BE2C (cell line): ENCODE results near the gene ITIH4. TPM values are rescaled to one million over a fixed set of nuclear protein-coding genes. Genes with fewer than 3 reads are reported as not detected.

ENCODE experiments used
- DNase-seq: peaks from one replicate; pipeline ENCODE4 v3.0.0-alpha.2; 2020
- H3K27me3 ChIP-seq: fragments of 250-450 bp; sonication (Bioruptor Pico); 2 replicates; pipeline ENCODE4 v1.5.1; 2020; ENCODE audit warnings: mild to moderate bottlenecking
- H3K36me3 ChIP-seq: fragments of 250-450 bp; sonication (Bioruptor Pico); 2 replicates; pipeline ENCODE4 v1.5.1; 2020; ENCODE audit warnings: mild to moderate bottlenecking
- H3K4me1 ChIP-seq: fragments of 250-450 bp; sonication (Bioruptor Pico); 2 replicates; pipeline ENCODE4 v1.5.1; 2020
- H3K4me3 ChIP-seq: 2 replicates; pipeline ENCODE4 v1.5.1; 2011; ENCODE audit warnings: low read depth, low read length
- H3K9me3 ChIP-seq: fragments of 250-450 bp; sonication (Bioruptor Pico); 2 replicates; pipeline ENCODE4 v1.5.1; 2020
- CTCF ChIP-seq: IDR thresholded peaks from 2 replicates; pipeline ENCODE4 v1.5.1; 2012; ENCODE audit warnings: mild to moderate bottlenecking, low read depth, low read length
- polyA plus RNA-seq: library from polyadenylated mRNA; unstranded; fragments of >200 nt; gene quantifications from one replicate; pipeline ENCODE4 v1.2.1, GENCODE V29; 2012; ENCODE audit warnings: low read depth, missing spikeins; ENCODE audit not compliant: insufficient read length, insufficient read depth

Gene ITIH4
- polyA plus RNA-seq: 0.91 TPM

GRCh38 chr3:52830535-52831258 lies at the start of gene ITIH4:
ITIH4 (minus strand) TSS chr3:52830672; CDS start chr3:52830642, 30 bp downstream.
- H3K4me1 ChIP-seq: peaks cover 6% of the 10 kb centered on the region
- no peaks in the 10 kb centered on the region for H3K27me3 ChIP-seq
- no peak for DNase-seq
- no peak for TF ChIP-seq CTCF
- no peaks in the 10 kb centered on the region for H3K36me3 ChIP-seq
- no peaks in the 10 kb centered on the region for H3K9me3 ChIP-seq
- no peak within 1 kb of the TSS for H3K4me3 ChIP-seq

GRCh38 chr3:52880047-52880446 lies 49.6 kb upstream of the ITIH4 start:
- H3K36me3 ChIP-seq: no peaks in the 10 kb centered on the region
- H3K4me1 ChIP-seq: no peaks in the 10 kb centered on the region
- DNase-seq: no peak
- H3K27me3 ChIP-seq: no peaks in the 10 kb centered on the region
- H3K9me3 ChIP-seq: no peaks in the 10 kb centered on the region
- no peak overlapping the region for H3K4me3 ChIP-seq
- TF ChIP-seq CTCF: no peak

GRCh38 chr3:52879581-52879980 lies 49.1 kb upstream of the ITIH4 start:
- no peak for DNase-seq
- H3K4me3 ChIP-seq: no peak overlapping the region
- no peak for TF ChIP-seq CTCF

GRCh38 chr3:52879090-52879489 lies 48.6 kb upstream of the ITIH4 start:
- Histone ChIP-seq H3K4me3 (no peak overlapping the region), H3K9me3 (no peaks in the 10 kb centered on the region), H3K27me3 (no peaks in the 10 kb centered on the region), H3K4me1 (no peaks in the 10 kb centered on the region), H3K36me3 (no peaks in the 10 kb centered on the region)
- no peak for DNase-seq
- TF ChIP-seq CTCF: no peak; the same call in 1 of the 2 replicates

More at GRCh38 chr3:52879581-52879980, 49.1 kb upstream of the ITIH4 start:
- Histone ChIP-seq H3K4me1 (no peaks in the 10 kb centered on the region), H3K9me3 (no peaks in the 10 kb centered on the region), H3K27me3 (no peaks in the 10 kb centered on the region), H3K36me3 (no peaks in the 10 kb centered on the region)

GRCh38 chr3:52877085-52877484 lies 46.6 kb upstream of the ITIH4 start:
- DNase-seq: no peak
- H3K4me3 ChIP-seq: no peak overlapping the region
- no peak for TF ChIP-seq CTCF
- no peaks in the 10 kb centered on the region for H3K4me1 ChIP-seq
- H3K9me3 ChIP-seq: no peaks in the 10 kb centered on the region
- H3K27me3 ChIP-seq: no peaks in the 10 kb centered on the region
- H3K36me3 ChIP-seq: no peaks in the 10 kb centered on the region

GRCh38 chr3:52874864-52875587 lies 44.6 kb upstream of the ITIH4 start:
- no peaks in the 10 kb centered on the region for H3K27me3 ChIP-seq
- H3K4me3 ChIP-seq: no peak overlapping the region
- no peak for DNase-seq
- H3K36me3 ChIP-seq: no peaks in the 10 kb centered on the region
- no peaks in the 10 kb centered on the region for H3K4me1 ChIP-seq
- H3K9me3 ChIP-seq: no peaks in the 10 kb centered on the region
- no peak for TF ChIP-seq CTCF
